Measurements from ENCODE around the gene AGK.
A peak's percentile ranks its signal among the peaks of the same experiment; 100 is the strongest.

The AGK gene

GRCh38 chr7:141649137-141649864, 98.1 kb downstream of the AGK start:
- no peak for DNase-seq

GRCh38 chr7:141649865-141650634, 98.8 kb downstream of the AGK start:
- peak; percentile 79 for DNase-seq

GRCh38 chr7:141651417-141651816, 100.2 kb downstream of the AGK start:
- DNase-seq, result no peak

- no peak for DNase-seq
These were observed 101.5 kb downstream of the AGK start for GRCh38 chr7:141652691-141653090.

- peak; percentile 81 for DNase-seq
These were observed 103.3 kb downstream of the AGK start for GRCh38 chr7:141654551-141654950.

- DNase-seq, result no peak
These were observed 108.3 kb downstream of the AGK start for GRCh38 chr7:141659501-141659900.

GRCh38 chr7:141660259-141660658, 109.0 kb downstream of the AGK start:
- no peak for DNase-seq

- no peak for DNase-seq
These were observed 112.1 kb downstream of the AGK start for GRCh38 chr7:141663081-141663849.

GRCh38 chr7:141664450-141664849, 113.2 kb downstream of the AGK start:
- no peak for DNase-seq

GRCh38 chr7:141665208-141666035, 114.2 kb downstream of the AGK start:
- DNase-seq, result no peak

GRCh38 chr7:141666071-141666470, 114.9 kb downstream of the AGK start:
- DNase-seq, result no peak

- no peak for DNase-seq
These were observed 117.6 kb downstream of the AGK start for GRCh38 chr7:141668853-141669252.

GRCh38 chr7:141671705-141672496, 120.7 kb downstream of the AGK start:
- no peak for DNase-seq

- no peak for DNase-seq
These were observed 122.1 kb downstream of the AGK start for GRCh38 chr7:141673346-141673745.

GRCh38 chr7:141674171-141674671, 123.0 kb downstream of the AGK start:
- DNase-seq, result no peak

GRCh38 chr7:141674702-141675101, 123.5 kb downstream of the AGK start:
- no peak for DNase-seq

GRCh38 chr7:141675436-141676215, 124.4 kb downstream of the AGK start:
- no peak for DNase-seq

- DNase-seq, result no peak
These were observed 125.4 kb downstream of the AGK start for GRCh38 chr7:141676618-141677017.

GRCh38 chr7:141679014-141679413, 127.8 kb downstream of the AGK start:
- no peak for DNase-seq

GRCh38 chr7:141685285-141686023, 134.2 kb downstream of the AGK start:
- no peak for DNase-seq
